ENCODE data around the gene ITGB2. TPM values are rescaled to one million over a fixed set of nuclear protein-coding genes. Genes with fewer than 3 reads are reported as not detected.
A peak's percentile ranks its signal among the peaks of the same experiment; 100 is the strongest.

ITGB2 gene
- total RNA-seq, 5 donors from 2014 or later (not counting 1 experiment from before 2014, with no cell fraction given) = 249 to 498 (median 304) TPM

DNA sequence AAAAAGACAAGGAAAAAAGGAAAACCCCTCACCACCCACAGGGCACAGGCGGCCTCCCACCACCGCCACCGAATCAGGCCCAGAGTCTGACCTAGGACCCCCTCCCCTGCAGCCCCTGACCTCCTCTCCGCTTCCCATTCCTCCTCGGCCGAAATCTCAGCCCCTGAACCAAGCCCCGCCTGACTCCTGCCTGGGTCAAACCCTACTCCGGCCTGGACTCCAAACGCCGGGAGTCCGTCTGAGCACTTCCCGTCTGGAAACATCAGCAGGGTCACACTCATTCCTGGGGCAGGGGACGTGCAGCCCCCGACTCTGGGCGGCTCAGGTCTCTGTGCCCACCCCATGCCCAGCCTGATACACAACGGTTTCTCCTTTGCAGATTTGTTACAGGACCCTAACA lies 76.4 kb downstream of the ITGB2 start:
- Histone ChIP-seq H3K27me3 (replicated peaks in 1 of 2; ENCODE audit: control insufficient read depth in 2 of 2, extremely low read depth in 1 of 2, insufficient read depth in 2 of 2, low read length in 1 of 2) (peaks cover 0 to 30% of the 10 kb centered on the region in 2 experiments), H3K4me3 (ENCODE audit: control insufficient read depth in 1 of 2, extremely low read depth in 1 of 2, low read length in 1 of 2) (no peak overlapping the region), H3K27ac (ENCODE audit: low read length) (no peak overlapping the region), H3K36me3 (ENCODE audit: control insufficient read depth in 2 of 2, extremely low read depth in 1 of 2, insufficient read depth in 1 of 2, low read length in 1 of 2) (peaks cover 0 to 5% of the 10 kb centered on the region in 2 donors), H3K4me1 (ENCODE audit: control insufficient read depth in 1 of 2, extremely low read depth in 1 of 2, insufficient read depth in 2 of 2, low read length in 2 of 2) (peaks cover 6 to 19% of the 10 kb centered on the region in 2 experiments), H3K9me3 (no peaks in the 10 kb centered on the region)
- H3K4me3 Mint-ChIP-seq = peak overlapping the region in 2 of 3 donors; percentile 37 to 75
- H3K27me3 Mint-ChIP-seq = peaks cover 0 to 13% of the 10 kb centered on the region in 2 donors
- H3K36me3 Mint-ChIP-seq = no peaks in the 10 kb centered on the region
- ATAC-seq (replicated peaks in 1 of 4) = no peak
- WGBS (ENCODE audit: insufficient coverage) = 90% methylated on average over 16 of the region's 16 CpGs
- ChIA-PET POLR2A (no interaction called here), CTCF (no interaction called here)
- no peaks in the 10 kb centered on the region for H3K9me3 Mint-ChIP-seq
- H3K27ac Mint-ChIP-seq = no peak overlapping the region
- no peak for DNase-seq
- peaks cover 8 to 19% (median 18%) of the 10 kb centered on the region in 3 donors for H3K4me1 Mint-ChIP-seq

DNA sequence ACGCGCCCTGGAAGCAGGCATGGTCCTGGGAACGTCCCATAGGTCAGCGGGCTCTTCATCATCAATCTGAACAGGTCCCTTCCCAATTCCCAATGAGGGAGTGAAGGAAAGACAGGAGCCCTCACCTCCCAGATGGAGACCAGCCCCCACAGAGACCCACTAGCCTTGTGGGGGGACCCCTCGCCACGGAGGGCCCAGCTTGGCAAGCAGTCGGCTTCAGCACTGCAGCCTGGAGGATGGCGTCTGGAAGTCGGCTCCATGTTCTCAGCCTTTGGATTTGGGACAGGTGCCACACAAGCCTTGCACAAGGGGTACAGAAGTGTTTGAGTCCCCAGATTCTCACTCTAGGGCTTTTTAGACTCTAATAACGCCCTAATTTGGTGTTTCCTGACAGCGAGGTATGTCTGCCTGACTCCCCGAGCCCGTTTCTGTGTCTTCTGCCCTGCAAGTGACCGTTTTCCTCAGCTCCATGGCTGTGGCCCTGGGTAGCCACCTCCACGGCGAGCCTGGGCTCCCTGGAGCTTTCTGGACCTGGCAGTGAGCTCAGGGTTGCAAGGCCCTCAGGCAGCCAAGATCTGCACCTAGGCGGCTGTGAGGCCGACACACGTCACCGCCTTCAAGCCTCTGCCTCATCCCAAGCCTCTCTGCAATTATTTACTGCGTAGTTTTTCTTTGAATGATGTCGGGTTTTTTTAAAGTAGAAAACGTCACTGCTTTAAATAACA lies 77.8 kb downstream of the ITGB2 start:
- H3K4me3 ChIP-seq (ENCODE audit: control insufficient read depth in 1 of 2, extremely low read depth in 1 of 2, low read length in 1 of 2) = no peak overlapping the region
- POLR2A ChIA-PET = no interaction called here
- Mint-ChIP-seq H3K27me3 (peaks cover 0 to 13% of the 10 kb centered on the region in 2 donors), H3K36me3 (no peaks in the 10 kb centered on the region), H3K4me3 (no peak overlapping the region), H3K9me3 (no peaks in the 10 kb centered on the region), H3K27ac (no peak overlapping the region), H3K4me1 (peaks cover 8 to 19% (median 18%) of the 10 kb centered on the region in 3 donors)
- ATAC-seq (replicated peaks in 1 of 4) = no peak
- H3K9me3 ChIP-seq = no peaks in the 10 kb centered on the region
- no peak for DNase-seq
- CTCF ChIA-PET = no interaction called here
- H3K4me1 ChIP-seq (ENCODE audit: control insufficient read depth in 1 of 2, extremely low read depth in 1 of 2, insufficient read depth in 2 of 2, low read length in 2 of 2) = peaks cover 6 to 19% of the 10 kb centered on the region in 2 experiments
- peaks cover 0 to 35% of the 10 kb centered on the region in 2 experiments for H3K27me3 ChIP-seq (replicated peaks in 1 of 2; ENCODE audit: control insufficient read depth in 2 of 2, extremely low read depth in 1 of 2, insufficient read depth in 2 of 2, low read length in 1 of 2)
- 79% methylated on average over 15 of the region's 23 CpGs for WGBS (ENCODE audit: insufficient coverage)
- no peak overlapping the region for H3K27ac ChIP-seq (ENCODE audit: low read length)
- H3K36me3 ChIP-seq (ENCODE audit: control insufficient read depth in 2 of 2, extremely low read depth in 1 of 2, insufficient read depth in 1 of 2, low read length in 1 of 2) = no peaks in the 10 kb centered on the region

DNA sequence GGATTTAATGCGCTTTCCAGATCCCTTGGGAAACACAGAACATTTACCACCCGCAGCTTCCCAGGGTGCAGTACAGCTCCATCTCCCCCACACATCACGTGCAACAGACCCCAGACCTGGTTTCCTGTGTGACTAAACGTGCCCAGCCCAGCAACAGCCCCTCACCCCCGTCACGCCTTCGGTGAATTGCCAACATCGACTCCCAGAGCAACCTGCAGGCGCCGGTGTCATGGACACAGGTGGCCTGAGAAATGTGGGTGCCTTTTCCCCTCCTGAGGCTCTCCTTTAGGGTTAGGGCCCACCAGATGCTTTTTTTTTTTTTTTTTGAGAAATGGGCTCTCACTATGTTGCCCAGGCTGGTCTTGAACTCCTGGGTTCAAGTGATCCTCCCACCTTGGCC lies 78.6 kb downstream of the ITGB2 start:
- CTCF ChIA-PET = no interaction called here
- WGBS (ENCODE audit: insufficient coverage) = 79% methylated on average over 9 of the region's 10 CpGs
- H3K36me3 Mint-ChIP-seq = no peaks in the 10 kb centered on the region

DNA sequence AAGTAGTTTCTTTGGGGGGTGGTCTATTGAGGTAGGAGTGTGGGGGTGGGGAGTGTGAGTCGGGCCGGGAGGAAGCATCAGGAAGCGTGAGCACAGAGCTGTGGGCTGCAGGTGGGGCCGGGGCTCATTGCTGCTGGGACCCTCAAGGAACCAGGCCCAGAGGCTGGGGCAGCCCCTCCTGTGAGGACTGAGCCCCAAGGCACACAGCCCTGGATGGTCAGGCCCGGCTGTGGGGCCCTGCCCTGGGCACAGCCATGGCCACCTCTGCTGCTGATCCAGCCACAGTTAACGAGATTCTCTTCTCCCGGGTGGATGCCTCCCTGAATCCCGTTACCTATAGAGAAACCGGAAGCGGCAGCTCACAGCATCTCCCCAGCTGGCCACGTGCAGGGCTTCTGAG lies 79.9 kb downstream of the ITGB2 start:
- Mint-ChIP-seq H3K27me3 (peaks cover 0 to 15% of the 10 kb centered on the region in 2 donors), H3K9me3 (no peaks in the 10 kb centered on the region), H3K4me3 (no peak overlapping the region), H3K27ac (no peak overlapping the region), H3K36me3 (no peaks in the 10 kb centered on the region), H3K4me1 (peaks cover 0 to 8% (median 6%) of the 10 kb centered on the region in 3 donors)
- ChIA-PET CTCF (interaction anchor here in 1 of 2 donors (0.6 kb wide), 1 partner anchor 86 kb away, joined by 3 read pairs; no protein-coding TSS in a partner anchor), POLR2A (no interaction called here)
- Histone ChIP-seq H3K4me1 (ENCODE audit: control insufficient read depth in 1 of 2, extremely low read depth in 1 of 2, insufficient read depth in 2 of 2, low read length in 2 of 2) (peaks cover under 1 to 6% of the 10 kb centered on the region in 2 experiments), H3K27me3 (replicated peaks in 1 of 2; ENCODE audit: control insufficient read depth in 2 of 2, extremely low read depth in 1 of 2, insufficient read depth in 2 of 2, low read length in 1 of 2) (peaks cover 0 to 47% of the 10 kb centered on the region in 2 experiments), H3K27ac (ENCODE audit: low read length) (no peak overlapping the region), H3K9me3 (no peaks in the 10 kb centered on the region), H3K36me3 (ENCODE audit: control insufficient read depth in 2 of 2, extremely low read depth in 1 of 2, insufficient read depth in 1 of 2, low read length in 1 of 2) (no peaks in the 10 kb centered on the region), H3K4me3 (ENCODE audit: control insufficient read depth in 1 of 2, extremely low read depth in 1 of 2, low read length in 1 of 2) (no peak overlapping the region)
- ATAC-seq (replicated peaks in 1 of 4) = no peak
- no peak for DNase-seq
- WGBS (ENCODE audit: insufficient coverage) = 71% methylated on average over 11 of the region's 11 CpGs

More for the DNA sequence above, 78.6 kb downstream of the ITGB2 start:
- Histone ChIP-seq H3K27me3 (replicated peaks in 1 of 2; ENCODE audit: control insufficient read depth in 2 of 2, extremely low read depth in 1 of 2, insufficient read depth in 2 of 2, low read length in 1 of 2) (peaks cover 0 to 42% of the 10 kb centered on the region in 2 experiments), H3K4me1 (ENCODE audit: control insufficient read depth in 1 of 2, extremely low read depth in 1 of 2, insufficient read depth in 2 of 2, low read length in 2 of 2) (peaks cover 6 to 19% of the 10 kb centered on the region in 2 experiments), H3K27ac (ENCODE audit: low read length) (no peak overlapping the region), H3K9me3 (no peaks in the 10 kb centered on the region), H3K4me3 (ENCODE audit: control insufficient read depth in 1 of 2, extremely low read depth in 1 of 2, low read length in 1 of 2) (no peak overlapping the region), H3K36me3 (ENCODE audit: control insufficient read depth in 2 of 2, extremely low read depth in 1 of 2, insufficient read depth in 1 of 2, low read length in 1 of 2) (no peaks in the 10 kb centered on the region)
- H3K27me3 Mint-ChIP-seq = peaks cover 0 to 15% of the 10 kb centered on the region in 2 donors
- no peaks in the 10 kb centered on the region for H3K9me3 Mint-ChIP-seq
- H3K4me3 Mint-ChIP-seq = no peak overlapping the region
- POLR2A ChIA-PET = no interaction called here
- ATAC-seq (replicated peaks in 1 of 4) = no peak
- no peak for DNase-seq
- no peak overlapping the region for H3K27ac Mint-ChIP-seq
- H3K4me1 Mint-ChIP-seq = peaks cover 8 to 19% (median 15%) of the 10 kb centered on the region in 3 donors

DNA sequence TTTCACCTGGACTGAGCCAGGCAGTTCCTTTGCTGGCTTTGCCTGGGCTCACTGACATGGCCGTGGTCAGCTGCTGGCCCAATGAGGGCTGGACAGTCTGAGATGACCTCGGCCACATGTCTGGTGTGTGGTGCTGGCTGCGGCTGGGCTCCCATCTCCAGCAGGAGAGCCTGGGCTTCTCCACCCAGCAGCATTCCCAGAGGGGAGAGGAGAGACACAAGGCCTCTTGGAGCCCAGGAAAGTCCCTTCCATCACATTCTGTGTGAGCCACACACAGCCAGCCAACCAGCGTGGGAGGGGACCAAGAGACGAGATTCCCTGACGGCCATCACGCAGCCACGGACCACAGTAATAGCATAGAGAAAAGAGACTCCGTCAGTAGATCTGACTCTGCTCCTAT lies 81.7 kb downstream of the ITGB2 start:
- H3K4me1 Mint-ChIP-seq = no peaks in the 10 kb centered on the region
- H3K4me3 Mint-ChIP-seq = no peak overlapping the region
- no peak for DNase-seq
- no peak for ATAC-seq (replicated peaks in 1 of 4)
- H3K9me3 ChIP-seq = no peaks in the 10 kb centered on the region
- no peaks in the 10 kb centered on the region for H3K36me3 ChIP-seq (ENCODE audit: control insufficient read depth in 2 of 2, extremely low read depth in 1 of 2, insufficient read depth in 1 of 2, low read length in 1 of 2)
- no peaks in the 10 kb centered on the region for H3K36me3 Mint-ChIP-seq
- H3K4me3 ChIP-seq (ENCODE audit: control insufficient read depth in 1 of 2, extremely low read depth in 1 of 2, low read length in 1 of 2) = no peak overlapping the region
- peaks cover 0 to 46% of the 10 kb centered on the region in 2 experiments for H3K27me3 ChIP-seq (replicated peaks in 1 of 2; ENCODE audit: control insufficient read depth in 2 of 2, extremely low read depth in 1 of 2, insufficient read depth in 2 of 2, low read length in 1 of 2)
- H3K27me3 Mint-ChIP-seq = peaks cover 0 to 15% of the 10 kb centered on the region in 2 donors
- CTCF ChIA-PET = no interaction called here
- POLR2A ChIA-PET = no interaction called here
- H3K27ac ChIP-seq (ENCODE audit: low read length) = no peak overlapping the region
- H3K27ac Mint-ChIP-seq = peak overlapping the region in 1 of 2 donors; percentile 36
- H3K9me3 Mint-ChIP-seq = no peaks in the 10 kb centered on the region
- H3K4me1 ChIP-seq (ENCODE audit: control insufficient read depth in 1 of 2, extremely low read depth in 1 of 2, insufficient read depth in 2 of 2, low read length in 2 of 2) = no peaks in the 10 kb centered on the region
- WGBS (ENCODE audit: insufficient coverage) = 80% methylated on average over 6 of the region's 9 CpGs

DNA sequence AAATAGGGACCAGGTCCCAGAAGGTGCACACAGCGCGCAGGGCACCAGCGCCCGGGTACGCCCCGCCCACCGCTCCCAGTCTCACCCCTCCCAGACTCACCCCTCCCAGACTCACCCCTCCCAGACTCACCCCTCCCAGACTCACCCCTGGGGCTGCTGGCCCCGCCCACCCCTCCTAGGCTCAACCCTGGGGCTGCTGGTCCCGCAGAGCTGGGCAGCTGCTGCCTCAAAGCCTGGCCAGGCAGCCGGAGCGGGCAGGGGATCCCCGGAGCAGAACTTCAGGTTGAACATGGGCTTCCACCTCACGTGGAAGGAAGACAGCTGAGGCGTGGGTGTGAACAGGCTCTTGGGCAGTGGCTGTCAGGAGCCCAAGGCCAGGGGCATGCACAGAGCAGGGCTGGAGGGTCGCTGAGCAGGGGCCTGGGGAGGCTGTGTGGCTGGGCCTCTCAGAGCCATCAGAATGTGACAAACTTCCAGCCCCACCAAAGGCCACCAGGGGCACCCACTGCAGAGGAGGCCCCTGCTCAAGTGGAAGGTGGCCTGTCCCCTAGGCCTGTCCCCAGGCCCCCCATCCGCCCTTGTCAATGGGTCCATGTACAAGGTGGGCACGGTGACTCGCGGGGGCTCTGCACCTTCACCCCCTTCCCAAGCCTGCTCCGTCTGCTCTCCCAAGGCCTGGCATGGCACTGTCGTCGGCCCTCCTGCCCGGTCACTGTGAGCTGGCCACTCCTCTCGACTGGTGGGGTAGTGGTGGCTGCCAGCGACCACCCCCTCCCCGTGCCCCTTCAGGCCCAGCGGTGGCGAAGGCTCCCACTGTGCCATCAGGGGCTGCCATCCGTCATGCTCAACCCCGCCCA lies 82.4 kb downstream of the ITGB2 start:
- H3K4me1 ChIP-seq (ENCODE audit: control insufficient read depth in 1 of 2, extremely low read depth in 1 of 2, insufficient read depth in 2 of 2, low read length in 2 of 2) = no peaks in the 10 kb centered on the region
- 79% methylated on average over 16 of the region's 30 CpGs for WGBS (ENCODE audit: insufficient coverage)
- peaks cover 0 to 15% of the 10 kb centered on the region in 2 donors for H3K27me3 Mint-ChIP-seq
- H3K4me1 Mint-ChIP-seq = no peaks in the 10 kb centered on the region
- H3K4me3 ChIP-seq (ENCODE audit: control insufficient read depth in 1 of 2, extremely low read depth in 1 of 2, low read length in 1 of 2) = no peak overlapping the region
- H3K9me3 Mint-ChIP-seq = no peaks in the 10 kb centered on the region
- no peak overlapping the region for H3K4me3 Mint-ChIP-seq
- no peak overlapping the region for H3K27ac Mint-ChIP-seq
- ATAC-seq (replicated peaks in 1 of 4) = no peak
- POLR2A ChIA-PET = no interaction called here
- H3K27me3 ChIP-seq (replicated peaks in 1 of 2; ENCODE audit: control insufficient read depth in 2 of 2, extremely low read depth in 1 of 2, insufficient read depth in 2 of 2, low read length in 1 of 2) = peaks cover 0 to 46% of the 10 kb centered on the region in 2 experiments
- H3K9me3 ChIP-seq = no peaks in the 10 kb centered on the region
- H3K36me3 Mint-ChIP-seq = no peaks in the 10 kb centered on the region
- no peak for DNase-seq
- H3K27ac ChIP-seq (ENCODE audit: low read length) = no peak overlapping the region
- CTCF ChIA-PET = no interaction called here
- H3K36me3 ChIP-seq (ENCODE audit: control insufficient read depth in 2 of 2, extremely low read depth in 1 of 2, insufficient read depth in 1 of 2, low read length in 1 of 2) = no peaks in the 10 kb centered on the region

All from T-cell (primary cell).